Mesenchymal stem cell (in vitro differentiated cells and primary cell): ENCODE data around the gene PXT1.
A peak's percentile ranks its signal among the peaks of the same experiment; 100 is the strongest.

Experiments used
- DNase-seq: peaks from one replicate; pipeline ENCODE4 v3.0.0-alpha.2; 2013
- H2AFZ ChIP-seq: one replicate; pipeline ENCODE4 v1.6.1; 2013; ENCODE audit warnings: low read depth, mild to moderate bottlenecking, control low read depth, inconsistent platforms, low read length, moderate library complexity
- H2AK5ac ChIP-seq: 2 replicates; pipeline ENCODE4 v1.6.1; 2013; ENCODE audit warnings: low read length, moderate library complexity, mild to moderate bottlenecking, inconsistent platforms; ENCODE audit not compliant: severe bottlenecking
- H2BK120ac ChIP-seq: one replicate; pipeline ENCODE4 v1.6.1; 2013; ENCODE audit warnings: low read depth, mild to moderate bottlenecking, inconsistent platforms, low read length, moderate library complexity
- H2BK12ac ChIP-seq, 2 experiments: one replicate each; pipeline ENCODE4 v1.6.1; 2013; ENCODE audit warnings: inconsistent platforms in 2 of 2, low read length in 2 of 2, mild to moderate bottlenecking in 2 of 2, moderate library complexity in 2 of 2, control low read depth in 1 of 2
- H2BK15ac ChIP-seq: one replicate; pipeline ENCODE4 v1.6.1; 2013; ENCODE audit warnings: mild to moderate bottlenecking, low read depth, inconsistent platforms; ENCODE audit not compliant: poor library complexity, severe bottlenecking
- H2BK5ac ChIP-seq: 2 replicates; pipeline ENCODE4 v1.6.1; 2013; ENCODE audit warnings: low read depth, mild to moderate bottlenecking, low read length, control low read depth, inconsistent platforms; ENCODE audit not compliant: poor library complexity, severe bottlenecking
- H3K14ac ChIP-seq, 2 experiments: one replicate each; pipeline ENCODE4 v1.6.1; 2013; ENCODE audit warnings: inconsistent platforms in 2 of 2, low read length in 2 of 2, control low read depth in 1 of 2, mild to moderate bottlenecking in 1 of 2, moderate library complexity in 1 of 2
- H3K18ac ChIP-seq, 2 experiments: one replicate each; pipeline ENCODE4 v1.6.1; 2013; ENCODE audit warnings: inconsistent platforms in 2 of 2, low read length in 2 of 2, control low read depth in 1 of 2, low read depth in 1 of 2, mild to moderate bottlenecking in 1 of 2
- H3K23ac ChIP-seq, 2 experiments: one replicate each; pipeline ENCODE4 v1.6.1; 2013; ENCODE audit warnings: inconsistent platforms in 2 of 2, low read length in 2 of 2, mild to moderate bottlenecking in 2 of 2, moderate library complexity in 2 of 2, control low read depth in 1 of 2
- H3K27ac ChIP-seq: 2 replicates; pipeline ENCODE4 v1.5.1; 2013; ENCODE audit warnings: mild to moderate bottlenecking, moderate library complexity, low read length, control low read depth, inconsistent platforms; ENCODE audit not compliant: poor library complexity, severe bottlenecking
- H3K27me3 ChIP-seq, 2 experiments: 2 replicates each; pipeline versions ENCODE4 v1.6.1 to v1.7.0; 2013; ENCODE audit warnings: low read length in 2 of 2, mild to moderate bottlenecking in 2 of 2, moderate library complexity in 2 of 2, control low read depth in 1 of 2, inconsistent platforms in 1 of 2; ENCODE audit not compliant: control insufficient read depth in 1 of 2, insufficient read depth in 1 of 2
- H3K36me3 ChIP-seq, 2 experiments: 2 replicates each; pipeline versions ENCODE4 v1.6.1 to v1.7.0; 2013; ENCODE audit warnings: low read length in 2 of 2, control low read depth in 1 of 2, inconsistent platforms in 1 of 2, low read depth in 1 of 2, mild to moderate bottlenecking in 1 of 2; ENCODE audit not compliant: insufficient read depth in 2 of 2, control insufficient read depth in 1 of 2
- H3K4ac ChIP-seq, 2 experiments: one replicate each; pipeline ENCODE4 v1.6.1; 2013; ENCODE audit warnings: inconsistent platforms in 2 of 2, low read length in 2 of 2, mild to moderate bottlenecking in 2 of 2, moderate library complexity in 2 of 2, control low read depth in 1 of 2, low read depth in 1 of 2
- H3K4me1 ChIP-seq: 2 replicates; pipeline ENCODE4 v1.6.1; 2013; ENCODE audit warnings: low read depth, low read length, control low read depth; ENCODE audit not compliant: control insufficient read depth, insufficient read depth
- H3K4me2 ChIP-seq: 2 replicates; pipeline ENCODE4 v1.6.1; 2013; ENCODE audit warnings: low read length, mild to moderate bottlenecking, inconsistent platforms; ENCODE audit not compliant: poor library complexity, severe bottlenecking
- H3K4me3 ChIP-seq, 2 experiments: 2 replicates each; pipeline versions ENCODE4 v1.5.1 to v1.7.0; 2013; ENCODE audit warnings: low read length in 2 of 2, mild to moderate bottlenecking in 2 of 2, control low read depth in 1 of 2, low read depth in 1 of 2; ENCODE audit not compliant: insufficient read depth in 1 of 2
- H3K79me1 ChIP-seq: replicated peaks from 2 replicates; pipeline ENCODE4 v1.6.1; 2013; ENCODE audit warnings: mild to moderate bottlenecking, control low read depth, low read length, inconsistent platforms; ENCODE audit not compliant: poor library complexity, severe bottlenecking
- H3K9ac ChIP-seq: 2 replicates; pipeline ENCODE4 v1.7.0; 2013; ENCODE audit warnings: mild to moderate bottlenecking, low read length, moderate library complexity
- H3K9me3 ChIP-seq: 2 replicates; pipeline ENCODE4 v1.7.0; 2013; ENCODE audit warnings: mild to moderate bottlenecking, low read length; ENCODE audit not compliant: control insufficient read depth
- H4K8ac ChIP-seq: one replicate; pipeline ENCODE4 v1.6.1; 2013; ENCODE audit warnings: inconsistent platforms, mild to moderate bottlenecking, low read length, moderate library complexity
- H4K91ac ChIP-seq: one replicate; pipeline ENCODE4 v1.6.1; 2013; ENCODE audit warnings: mild to moderate bottlenecking, low read length, inconsistent platforms
- WGBS: methylation state at CpG from one replicate; pipeline ENCODE4 v1.1.7; 2013; ENCODE audit warnings: mixed read lengths; 5-methylcytosine and 5-hydroxymethylcytosine counted together

The PXT1 gene

DNA sequence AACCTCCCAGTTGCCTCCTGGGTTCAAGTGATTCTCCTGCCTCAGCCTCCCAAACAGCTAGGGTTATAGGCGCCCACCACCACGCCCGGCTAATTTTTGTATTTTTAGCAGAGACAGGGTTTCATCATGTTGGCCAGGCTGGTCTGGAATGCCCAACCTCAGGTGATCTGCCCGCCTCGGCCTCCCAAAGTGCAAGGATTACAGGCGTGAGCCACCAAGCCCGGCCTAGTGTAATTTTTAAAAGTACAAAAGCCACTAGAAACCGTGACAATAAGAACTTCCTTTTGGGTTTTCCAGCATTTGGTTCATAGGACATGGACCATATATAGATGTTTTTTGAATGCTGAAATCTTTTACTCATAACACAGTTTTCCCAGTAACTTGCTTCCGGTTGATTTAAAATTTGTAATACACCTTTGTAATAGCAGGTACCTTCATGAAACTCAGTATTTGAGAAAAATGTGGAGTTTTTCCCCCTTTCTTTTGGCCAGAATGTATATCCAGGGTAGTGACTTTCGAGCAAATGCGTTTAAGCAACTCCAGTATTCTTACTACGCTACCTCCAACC, 467 bp downstream of the PXT1 start:
- H2BK120ac ChIP-seq: peak overlapping the region; percentile 49
- H3K18ac ChIP-seq: peak overlapping the region; percentile 85 to 89
- WGBS: 67% methylated on average over 9 of the region's 12 CpGs
- no peak overlapping the region for H2AK5ac ChIP-seq
- H3K79me1 ChIP-seq: peaks cover 1% of the 10 kb centered on the region
- no peak overlapping the region for H2BK12ac ChIP-seq
- H3K4me3 ChIP-seq: peak overlapping the region; percentile 77 to 98
- H3K4me2 ChIP-seq: peak overlapping the region; percentile 60
- peak overlapping the region; percentile 75 for H4K91ac ChIP-seq
- peak overlapping the region; percentile 93 for H3K27ac ChIP-seq
- H3K36me3 ChIP-seq: peaks cover 0 to 3% of the 10 kb centered on the region in 2 experiments
- H3K4me1 ChIP-seq: peaks cover 3% of the 10 kb centered on the region
- no peak overlapping the region for H3K23ac ChIP-seq
- H3K14ac ChIP-seq: no peak overlapping the region
- peak overlapping the region; percentile 95 for H4K8ac ChIP-seq
- peak overlapping the region; percentile 50 for H2BK15ac ChIP-seq
- no peaks in the 10 kb centered on the region for H3K27me3 ChIP-seq
- H3K9me3 ChIP-seq: no peaks in the 10 kb centered on the region
- no peak for DNase-seq
- peak overlapping the region; percentile 94 for H3K9ac ChIP-seq
- peak overlapping the region; percentile 75 to 79 for H3K4ac ChIP-seq
- peak overlapping the region; percentile 29 for H2AFZ ChIP-seq
- no peak overlapping the region for H2BK5ac ChIP-seq

DNA sequence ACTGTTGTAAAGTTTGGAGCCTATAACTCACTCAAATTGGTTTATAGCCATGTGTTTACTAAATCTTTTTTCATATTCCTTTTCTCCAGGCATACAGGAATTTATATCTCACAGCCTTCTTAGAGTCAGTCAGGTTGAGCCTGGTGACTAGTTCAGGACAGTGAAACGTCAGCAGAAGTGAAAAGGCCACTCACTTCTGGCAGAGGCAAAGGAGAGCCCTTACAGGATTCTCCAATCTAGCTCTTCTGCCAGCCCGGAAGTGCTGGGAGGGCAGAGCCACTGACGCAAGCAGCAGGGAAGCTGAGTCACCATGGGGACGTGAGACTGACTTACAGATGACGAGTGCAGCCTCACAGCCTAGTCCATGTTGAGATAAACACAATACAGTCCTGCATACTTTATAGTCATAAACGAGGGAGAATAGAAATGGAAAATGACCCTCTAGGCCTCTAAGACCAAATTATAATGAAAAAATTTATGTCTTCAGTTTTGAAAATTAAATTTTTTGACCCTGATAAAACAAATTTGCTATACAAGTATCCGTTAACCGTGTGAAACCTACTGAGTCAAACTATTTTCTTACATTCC, 1.3 kb downstream of the PXT1 start:
- Histone ChIP-seq H3K4me3 (peak overlapping the region in 1 of 2 experiments; percentile 50), H3K9ac (peak overlapping the region; percentile 94), H3K14ac (no peak overlapping the region), H4K8ac (no peak overlapping the region), H3K23ac (no peak overlapping the region), H3K27ac (peak overlapping the region; percentile 82), H2AFZ (no peak overlapping the region), H3K27me3 (no peaks in the 10 kb centered on the region), H2BK15ac (no peak overlapping the region), H2AK5ac (no peak overlapping the region), H3K79me1 (no peaks in the 10 kb centered on the region), H4K91ac (no peak overlapping the region), H3K36me3 (no peaks in the 10 kb centered on the region), H2BK12ac (no peak overlapping the region), H2BK120ac (no peak overlapping the region), H3K4me2 (no peak overlapping the region), H3K18ac (no peak overlapping the region), H3K9me3 (no peaks in the 10 kb centered on the region), H3K4ac (no peak overlapping the region), H3K4me1 (peaks cover 3% of the 10 kb centered on the region), H2BK5ac (no peak overlapping the region)
- 0% methylated on average over 3 of the region's 8 CpGs for WGBS
- DNase-seq: peak; percentile 100

DNA sequence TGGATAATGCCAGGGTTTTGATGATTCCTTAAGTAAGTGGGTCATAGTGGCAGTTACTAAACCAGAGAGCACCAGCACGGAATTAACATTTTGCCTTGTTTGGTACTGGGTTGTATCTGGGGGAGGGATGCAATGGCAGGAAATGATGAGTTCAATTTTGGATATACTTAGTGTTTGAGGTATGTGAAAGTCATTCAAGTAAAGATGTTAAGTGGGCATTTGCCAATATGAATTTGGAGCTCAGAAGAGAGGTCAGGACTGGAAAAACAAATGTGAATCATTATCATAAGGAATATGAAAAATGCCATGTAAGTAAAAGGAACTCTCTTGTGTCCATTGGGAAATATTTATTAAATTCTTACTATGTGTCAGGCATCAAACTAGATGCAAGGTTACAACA, 6.2 kb downstream of the PXT1 start:
- no peak overlapping the region for H3K14ac ChIP-seq
- no peak overlapping the region for H4K8ac ChIP-seq
- peaks cover 1% of the 10 kb centered on the region for H3K4me1 ChIP-seq
- no peaks in the 10 kb centered on the region for H3K36me3 ChIP-seq
- no peak overlapping the region for H2BK120ac ChIP-seq
- H2AK5ac ChIP-seq: no peak overlapping the region
- H3K27ac ChIP-seq: no peak overlapping the region
- H3K4me2 ChIP-seq: no peak overlapping the region
- no peak overlapping the region for H2BK5ac ChIP-seq
- H3K9me3 ChIP-seq: no peaks in the 10 kb centered on the region
- H3K4ac ChIP-seq: no peak overlapping the region
- H3K79me1 ChIP-seq: no peaks in the 10 kb centered on the region
- H3K27me3 ChIP-seq: no peaks in the 10 kb centered on the region
- no peak overlapping the region for H2BK12ac ChIP-seq
- H3K18ac ChIP-seq: no peak overlapping the region
- no peak overlapping the region for H4K91ac ChIP-seq
- H2AFZ ChIP-seq: no peak overlapping the region
- 81% methylated on average over 1 of the region's 1 CpG for WGBS
- no peak overlapping the region for H3K4me3 ChIP-seq
- no peak overlapping the region for H2BK15ac ChIP-seq
- no peak overlapping the region for H3K23ac ChIP-seq
- no peak overlapping the region for H3K9ac ChIP-seq
- DNase-seq: no peak

DNA sequence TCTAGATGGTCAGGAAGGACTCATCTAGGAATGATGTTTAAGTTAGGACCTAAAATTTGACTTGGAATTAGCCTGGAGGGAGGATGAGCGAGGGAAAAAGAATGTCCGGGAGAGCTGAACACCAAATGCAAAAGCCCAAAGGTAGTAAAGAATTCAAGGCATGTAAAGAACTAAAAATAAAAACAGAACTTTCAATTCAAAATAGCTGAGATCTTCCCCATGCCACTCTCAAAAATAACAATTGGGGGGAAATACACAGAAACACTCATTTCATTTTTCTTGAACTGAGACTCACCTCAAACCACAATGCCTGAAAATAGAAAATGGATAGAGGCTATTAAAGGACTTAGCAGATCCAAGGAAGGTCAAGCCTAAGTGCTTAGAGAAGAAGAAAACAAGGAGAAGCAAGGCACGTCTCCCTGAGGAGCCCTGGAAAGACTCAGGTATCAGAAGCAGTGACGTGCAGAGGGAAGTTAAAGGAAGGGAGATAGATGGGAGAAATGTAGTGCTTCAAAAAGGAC, 10.4 kb downstream of the PXT1 start:
- peak; percentile 12 for DNase-seq
- Histone ChIP-seq H3K4ac (no peak overlapping the region), H2BK12ac (no peak overlapping the region), H2BK15ac (no peak overlapping the region), H3K9me3 (no peaks in the 10 kb centered on the region), H4K91ac (no peak overlapping the region), H3K4me3 (no peak overlapping the region), H2BK120ac (no peak overlapping the region), H4K8ac (no peak overlapping the region), H2AFZ (no peak overlapping the region), H3K4me2 (no peak overlapping the region), H3K14ac (no peak overlapping the region), H3K27me3 (no peaks in the 10 kb centered on the region), H3K79me1 (no peaks in the 10 kb centered on the region), H2BK5ac (no peak overlapping the region), H3K4me1 (peaks cover 1% of the 10 kb centered on the region), H3K23ac (no peak overlapping the region), H3K18ac (no peak overlapping the region), H2AK5ac (no peak overlapping the region), H3K9ac (no peak overlapping the region), H3K36me3 (no peaks in the 10 kb centered on the region), H3K27ac (peak overlapping the region; percentile 44)
- 30% methylated on average over 2 of the region's 4 CpGs for WGBS
